Measurements from ENCODE around the gene PRDX5. TPM values are rescaled to one million over a fixed set of nuclear protein-coding genes. Genes with fewer than 3 reads are reported as not detected.
"Not testable (repeated sequence)": the region's sequence is repeated elsewhere in the genome, so short reads cannot be mapped to it uniquely, and the experiment has no call there.

PRDX5 gene
- total RNA-seq, 3 donors from 2014 or later = 78.3 to 96.8 (median 81.0) TPM

DNA sequence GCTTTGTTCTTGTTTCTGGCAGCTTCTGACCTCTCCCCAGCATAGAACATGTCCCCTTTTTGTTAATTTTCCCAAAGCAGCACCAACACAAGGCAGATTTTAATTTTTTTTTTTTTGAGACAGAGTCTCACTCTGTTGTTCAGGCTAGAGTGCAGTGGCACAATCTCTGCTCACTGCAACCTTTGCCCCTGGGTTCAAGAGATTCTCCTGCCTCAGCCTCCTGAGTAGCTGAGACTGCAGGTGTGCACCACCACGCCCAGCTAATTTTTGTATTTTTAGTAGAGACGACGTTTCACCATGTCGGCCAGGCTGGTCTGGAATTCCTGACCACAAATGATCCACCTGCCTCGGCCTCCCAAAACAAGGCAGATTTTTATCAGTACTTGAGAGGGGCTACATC is 10.1 kb upstream of the PRDX5 start:
- not testable (repeated sequence) for H3K9me3 Mint-ChIP-seq

DNA sequence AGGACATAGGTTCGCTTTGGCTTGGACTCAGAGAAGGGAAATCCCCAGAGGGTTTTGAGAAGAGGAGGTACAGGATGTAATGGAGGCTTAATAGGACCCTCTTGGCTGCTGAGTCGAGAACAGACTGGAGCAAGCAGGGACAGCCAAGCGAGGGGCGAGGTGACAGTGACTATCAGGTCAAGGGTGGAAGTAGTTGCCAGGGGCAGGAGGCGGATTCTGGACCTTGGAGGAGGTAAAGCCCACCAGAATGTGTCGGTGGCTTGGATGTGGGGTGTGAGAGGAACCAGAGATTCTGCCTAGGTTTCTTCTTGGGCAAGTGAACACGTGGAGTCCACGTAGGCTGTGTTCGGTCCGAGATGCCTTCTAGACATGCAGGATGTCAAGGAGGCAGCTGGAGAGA is 5.0 kb upstream of the PRDX5 start:
- H3K36me3 Mint-ChIP-seq (ENCODE audit: insufficient read depth) = peaks cover 8% of the 10 kb centered on the region
- ATAC-seq (no peak), DNase-seq (no peak)
- H3K27me3 Mint-ChIP-seq (ENCODE audit: low read depth) = no peaks in the 10 kb centered on the region
- peaks cover 20% of the 10 kb centered on the region for H3K4me1 Mint-ChIP-seq (ENCODE audit: low read depth)
- H3K9me3 Mint-ChIP-seq = no peaks in the 10 kb centered on the region
- no peak overlapping the region for H3K4me3 Mint-ChIP-seq

More for the DNA sequence above, 10.1 kb upstream of the PRDX5 start:
- not testable (repeated sequence) for H3K27me3 Mint-ChIP-seq (ENCODE audit: low read depth); DNase-seq; H3K36me3 Mint-ChIP-seq (ENCODE audit: insufficient read depth); ATAC-seq
- peak overlapping the region; percentile 61 for H3K4me3 Mint-ChIP-seq
- H3K4me1 Mint-ChIP-seq (ENCODE audit: low read depth) = peaks cover 30% of the 10 kb centered on the region

DNA sequence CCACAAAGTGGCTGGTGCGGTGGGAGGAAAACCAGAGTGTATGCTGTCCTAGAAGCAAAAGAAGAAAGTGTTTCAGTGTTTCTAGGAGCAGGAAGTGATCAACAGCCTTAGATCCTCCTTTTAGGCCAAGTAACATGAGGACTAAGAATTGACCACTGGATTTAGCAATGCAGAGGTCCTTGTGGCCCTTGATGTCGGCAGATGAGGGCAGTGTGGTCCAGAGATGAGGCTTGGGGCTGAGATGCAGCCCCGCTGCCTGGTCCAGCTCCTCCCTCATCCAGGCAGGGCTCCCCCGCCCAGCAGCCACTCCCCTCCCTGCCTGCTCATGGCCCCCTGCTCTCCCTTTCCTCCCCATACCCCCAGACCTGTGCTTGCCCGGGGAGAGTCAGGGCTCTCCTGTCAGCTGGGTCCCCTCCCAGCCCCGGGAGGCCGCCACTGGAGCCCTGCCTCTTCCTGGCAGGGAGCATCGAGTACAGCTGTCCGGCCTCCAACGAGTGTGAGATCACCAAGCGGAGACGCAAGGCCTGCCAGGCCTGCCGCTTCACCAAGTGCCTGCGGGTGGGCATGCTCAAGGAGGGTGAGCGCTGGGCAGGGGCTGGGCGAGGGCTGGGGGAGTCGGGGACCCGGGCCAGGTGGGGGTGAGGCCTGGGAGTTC is 4.3 kb upstream of the PRDX5 start:
- peaks cover 22% of the 10 kb centered on the region for H3K4me1 Mint-ChIP-seq (ENCODE audit: low read depth)
- H3K27me3 Mint-ChIP-seq (ENCODE audit: low read depth) = no peaks in the 10 kb centered on the region
- H3K9me3 Mint-ChIP-seq = no peaks in the 10 kb centered on the region
- ATAC-seq (no peak), DNase-seq (no peak)
- H3K36me3 Mint-ChIP-seq (ENCODE audit: insufficient read depth) = peaks cover 8% of the 10 kb centered on the region
- no peak overlapping the region for H3K4me3 Mint-ChIP-seq

DNA sequence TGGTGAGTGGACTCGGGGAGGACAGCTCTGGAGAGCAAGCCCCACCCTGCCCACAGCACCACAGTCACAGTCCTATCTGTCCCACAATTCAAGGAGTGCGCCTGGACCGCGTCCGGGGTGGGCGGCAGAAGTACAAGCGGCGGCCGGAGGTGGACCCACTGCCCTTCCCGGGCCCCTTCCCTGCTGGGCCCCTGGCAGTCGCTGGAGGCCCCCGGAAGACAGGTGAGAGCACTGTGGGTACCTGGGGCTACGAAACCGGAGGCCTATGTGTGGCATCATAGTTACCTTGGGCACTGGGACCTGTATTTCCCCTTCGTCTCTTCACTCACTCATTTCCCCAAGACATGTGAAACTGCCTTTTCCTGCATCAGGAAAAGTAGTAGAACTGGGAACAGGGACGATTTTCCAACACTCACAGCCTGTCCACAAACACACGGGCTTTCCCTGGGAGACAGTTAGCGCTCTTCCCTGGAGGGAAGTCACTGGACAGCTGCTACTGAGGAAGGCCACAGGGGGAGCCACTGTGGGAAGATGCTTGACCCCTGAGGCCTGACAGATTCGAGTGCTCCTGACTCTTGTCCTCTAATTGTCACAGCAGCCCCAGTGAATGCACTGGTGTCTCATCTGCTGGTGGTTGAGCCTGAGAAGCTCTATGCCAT is 3.6 kb upstream of the PRDX5 start:
- Mint-ChIP-seq H3K4me1 (ENCODE audit: low read depth) (peaks cover 27% of the 10 kb centered on the region), H3K36me3 (ENCODE audit: insufficient read depth) (peaks cover 8% of the 10 kb centered on the region), H3K4me3 (no peak overlapping the region), H3K9me3 (no peaks in the 10 kb centered on the region), H3K27me3 (ENCODE audit: low read depth) (no peaks in the 10 kb centered on the region)
- no peak for ATAC-seq
- no peak for DNase-seq

DNA sequence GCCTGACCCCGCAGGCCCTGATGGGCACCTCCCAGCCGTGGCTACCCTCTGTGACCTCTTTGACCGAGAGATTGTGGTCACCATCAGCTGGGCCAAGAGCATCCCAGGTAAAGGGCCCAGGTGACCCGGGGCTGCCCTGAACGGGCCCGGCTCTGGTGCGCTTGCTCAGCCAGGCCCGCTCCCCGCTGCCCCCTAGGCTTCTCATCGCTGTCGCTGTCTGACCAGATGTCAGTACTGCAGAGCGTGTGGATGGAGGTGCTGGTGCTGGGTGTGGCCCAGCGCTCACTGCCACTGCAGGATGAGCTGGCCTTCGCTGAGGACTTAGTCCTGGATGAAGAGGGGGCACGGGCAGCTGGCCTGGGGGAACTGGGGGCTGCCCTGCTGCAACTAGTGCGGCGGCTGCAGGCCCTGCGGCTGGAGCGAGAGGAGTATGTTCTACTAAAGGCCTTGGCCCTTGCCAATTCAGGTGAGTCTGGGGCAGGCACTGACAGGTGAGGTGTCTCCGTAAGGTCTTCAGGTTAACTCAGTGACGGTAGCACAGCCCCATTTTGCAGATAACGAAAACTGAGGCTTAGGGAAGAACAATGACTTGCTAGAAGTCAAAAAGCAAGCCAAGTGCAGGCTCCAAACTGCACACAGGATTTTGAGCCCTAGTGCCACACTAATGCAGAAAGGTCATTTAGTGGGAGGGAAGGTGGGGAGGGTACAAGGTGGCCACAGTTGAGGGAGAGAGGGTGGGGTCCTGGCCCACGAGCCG is 2.9 kb upstream of the PRDX5 start:
- Mint-ChIP-seq H3K9me3 (no peaks in the 10 kb centered on the region), H3K4me1 (ENCODE audit: low read depth) (peaks cover 30% of the 10 kb centered on the region), H3K27me3 (ENCODE audit: low read depth) (no peaks in the 10 kb centered on the region), H3K4me3 (peak overlapping the region; percentile 37), H3K36me3 (ENCODE audit: insufficient read depth) (peaks cover 8% of the 10 kb centered on the region)
- DNase-seq = no peak
- ATAC-seq = no peak

DNA sequence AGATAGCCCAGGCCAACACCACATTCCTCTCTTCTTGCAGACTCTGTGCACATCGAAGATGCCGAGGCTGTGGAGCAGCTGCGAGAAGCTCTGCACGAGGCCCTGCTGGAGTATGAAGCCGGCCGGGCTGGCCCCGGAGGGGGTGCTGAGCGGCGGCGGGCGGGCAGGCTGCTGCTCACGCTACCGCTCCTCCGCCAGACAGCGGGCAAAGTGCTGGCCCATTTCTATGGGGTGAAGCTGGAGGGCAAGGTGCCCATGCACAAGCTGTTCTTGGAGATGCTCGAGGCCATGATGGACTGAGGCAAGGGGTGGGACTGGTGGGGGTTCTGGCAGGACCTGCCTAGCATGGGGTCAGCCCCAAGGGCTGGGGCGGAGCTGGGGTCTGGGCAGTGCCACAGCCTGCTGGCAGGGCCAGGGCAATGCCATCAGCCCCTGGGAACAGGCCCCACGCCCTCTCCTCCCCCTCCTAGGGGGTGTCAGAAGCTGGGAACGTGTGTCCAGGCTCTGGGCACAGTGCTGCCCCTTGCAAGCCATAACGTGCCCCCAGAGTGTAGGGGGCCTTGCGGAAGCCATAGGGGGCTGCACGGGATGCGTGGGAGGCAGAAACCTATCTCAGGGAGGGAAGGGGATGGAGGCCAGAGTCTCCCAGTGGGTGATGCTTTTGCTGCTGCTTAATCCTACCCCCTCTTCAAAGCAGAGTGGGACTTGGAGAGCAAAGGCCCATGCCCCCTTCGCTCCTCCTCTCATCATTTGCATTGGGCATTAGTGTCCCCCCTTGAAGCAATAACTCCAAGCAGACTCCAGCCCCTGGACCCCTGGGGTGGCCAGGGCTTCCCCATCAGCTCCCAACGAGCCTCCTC is 2.0 kb upstream of the PRDX5 start:
- not testable (repeated sequence) for H3K27me3 Mint-ChIP-seq (ENCODE audit: low read depth); H3K9me3 Mint-ChIP-seq; ATAC-seq; DNase-seq
- Mint-ChIP-seq H3K4me3 (peak overlapping the region; percentile 94), H3K36me3 (ENCODE audit: insufficient read depth) (peaks cover 11% of the 10 kb centered on the region), H3K4me1 (ENCODE audit: low read depth) (peaks cover 27% of the 10 kb centered on the region)

DNA sequence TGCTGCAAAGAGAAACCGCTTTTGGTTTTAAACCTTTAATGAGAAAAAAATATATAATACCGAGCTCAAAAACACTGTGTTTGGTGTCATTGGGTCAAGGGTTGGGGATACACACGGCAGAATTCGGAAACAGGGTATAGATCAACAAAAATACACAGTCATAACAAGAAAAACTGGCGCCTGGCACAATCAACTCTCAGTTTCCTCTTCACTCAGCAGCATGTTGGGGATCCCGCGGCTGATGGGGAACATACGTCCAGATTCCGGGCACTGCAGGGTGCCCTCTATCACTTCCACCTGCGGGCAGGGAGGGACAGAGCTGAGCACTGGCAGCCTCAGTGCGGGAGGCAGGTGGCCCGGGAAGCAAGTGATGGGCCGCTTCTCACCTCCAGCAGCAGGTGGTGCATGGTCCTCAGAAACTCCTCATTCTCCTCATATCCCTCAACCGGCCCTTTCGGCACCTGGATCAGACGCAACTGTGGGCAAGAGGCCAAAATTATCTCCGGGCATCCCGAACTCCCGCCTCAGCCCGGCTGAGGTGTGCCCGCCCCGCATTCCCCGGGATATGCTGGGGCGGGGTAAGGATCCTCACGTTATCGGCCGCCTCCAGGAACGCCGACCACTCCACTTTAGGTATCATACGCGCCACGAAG is 1.1 kb upstream of the PRDX5 start:
- Mint-ChIP-seq H3K9me3 (no peaks in the 10 kb centered on the region), H3K36me3 (ENCODE audit: insufficient read depth) (peaks cover 16% of the 10 kb centered on the region), H3K27me3 (ENCODE audit: low read depth) (no peaks in the 10 kb centered on the region), H3K4me1 (ENCODE audit: low read depth) (peaks cover 25% of the 10 kb centered on the region), H3K4me3 (peak overlapping the region; percentile 94)
- no peak for DNase-seq
- peak; percentile 3 for ATAC-seq

DNA sequence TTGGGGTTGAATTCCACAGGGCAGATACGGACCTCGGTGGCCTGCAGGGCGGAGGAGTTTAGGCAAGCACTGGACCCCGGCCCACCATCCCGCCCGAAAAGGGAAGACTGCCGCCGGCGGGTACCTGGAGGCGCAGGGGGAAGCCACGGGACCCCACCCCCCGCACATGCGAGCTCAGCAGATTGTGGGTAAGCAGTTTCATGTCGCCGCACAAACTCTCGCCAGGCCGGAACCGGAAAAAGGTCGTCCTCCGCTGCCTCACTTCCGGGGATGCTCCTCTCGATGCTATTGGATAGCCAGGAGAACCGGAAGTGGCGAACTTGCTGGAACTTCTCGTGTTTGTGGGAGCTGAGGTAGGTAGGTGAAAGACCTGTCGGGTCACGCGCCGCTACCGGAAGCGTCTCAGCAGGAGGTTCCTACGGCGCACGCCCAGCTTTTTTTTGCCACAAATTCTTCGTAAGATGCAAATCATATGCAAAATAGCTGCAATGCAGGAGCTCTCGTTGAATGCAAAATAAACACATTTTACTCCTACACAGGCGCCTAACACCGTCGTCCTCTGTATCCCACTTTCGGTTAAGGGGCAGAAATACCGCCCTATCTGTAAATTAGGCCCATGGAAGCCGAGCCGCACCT is 478 bp upstream of the PRDX5 start, which contains the start of gene TRMT112:
TSS of gene TRMT112 (minus strand) at position 235 of the 636 bp plus-strand sequence. CDS start at position 202, 33 bp downstream.
- peak within 1 kb of the TSS; percentile 94 for H3K4me3 Mint-ChIP-seq
- DNase-seq = peak; percentile 89
- peaks cover 17% of the 10 kb centered on the region for H3K36me3 Mint-ChIP-seq (ENCODE audit: insufficient read depth)
- no peaks in the 10 kb centered on the region for H3K27me3 Mint-ChIP-seq (ENCODE audit: low read depth)
- peak; percentile 83 for ATAC-seq
- peaks cover 24% of the 10 kb centered on the region for H3K4me1 Mint-ChIP-seq (ENCODE audit: low read depth)
- no peaks in the 10 kb centered on the region for H3K9me3 Mint-ChIP-seq

DNA sequence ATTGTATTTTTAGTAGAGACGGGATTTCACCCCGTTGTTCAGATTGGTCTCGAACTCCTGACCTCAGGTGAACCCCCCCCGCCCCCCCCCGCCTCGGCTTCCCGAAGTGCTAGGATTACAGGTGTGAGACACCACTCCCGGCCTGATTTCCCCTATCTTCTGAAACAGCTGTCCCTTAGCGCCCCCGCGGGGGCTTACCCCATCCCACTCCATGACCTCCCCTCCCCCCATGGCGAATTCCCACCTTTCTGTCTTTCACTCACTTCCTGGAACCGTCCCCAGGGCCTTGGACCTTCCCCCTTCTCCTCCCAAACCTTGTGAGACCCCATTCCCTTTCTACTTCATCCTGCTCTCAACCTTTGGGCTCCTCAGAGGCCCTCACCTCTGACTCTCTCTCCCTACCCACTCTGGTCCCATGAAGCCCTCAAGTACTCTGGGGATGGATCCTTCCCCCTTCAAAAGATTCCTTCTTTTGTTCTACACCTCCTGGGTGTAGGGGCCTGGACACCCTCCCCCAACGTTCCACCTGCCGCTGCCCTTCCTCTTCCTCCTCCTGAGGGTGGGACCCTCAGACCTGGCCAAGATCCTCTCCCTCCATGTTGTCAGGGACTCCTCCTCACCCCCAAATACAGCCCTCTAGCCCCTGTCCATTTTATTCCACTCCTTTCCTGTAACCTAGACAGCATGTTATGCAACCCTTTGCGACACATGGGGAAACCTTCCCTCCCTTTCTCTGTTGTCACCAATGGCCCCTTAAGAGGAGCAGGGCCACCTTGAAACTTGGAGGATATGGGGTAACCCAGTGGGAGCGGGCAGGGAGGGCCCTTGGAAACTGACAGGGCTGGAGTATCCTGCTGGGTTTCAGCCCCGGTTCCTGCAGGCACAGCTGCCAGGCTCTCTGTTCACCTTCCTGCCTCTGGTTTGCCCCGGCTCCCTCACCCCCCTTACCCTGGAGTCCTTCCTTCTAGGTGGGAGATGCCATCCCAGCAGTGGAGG is 1.1 kb downstream of the PRDX5 start:
- peaks cover 17% of the 10 kb centered on the region for H3K36me3 Mint-ChIP-seq (ENCODE audit: insufficient read depth)
- ATAC-seq = no peak
- H3K9me3 Mint-ChIP-seq = no peaks in the 10 kb centered on the region
- H3K27me3 Mint-ChIP-seq (ENCODE audit: low read depth) = no peaks in the 10 kb centered on the region
- peaks cover 19% of the 10 kb centered on the region for H3K4me1 Mint-ChIP-seq (ENCODE audit: low read depth)
- no peak for DNase-seq
- H3K4me3 Mint-ChIP-seq = peak overlapping the region; percentile 94

DNA sequence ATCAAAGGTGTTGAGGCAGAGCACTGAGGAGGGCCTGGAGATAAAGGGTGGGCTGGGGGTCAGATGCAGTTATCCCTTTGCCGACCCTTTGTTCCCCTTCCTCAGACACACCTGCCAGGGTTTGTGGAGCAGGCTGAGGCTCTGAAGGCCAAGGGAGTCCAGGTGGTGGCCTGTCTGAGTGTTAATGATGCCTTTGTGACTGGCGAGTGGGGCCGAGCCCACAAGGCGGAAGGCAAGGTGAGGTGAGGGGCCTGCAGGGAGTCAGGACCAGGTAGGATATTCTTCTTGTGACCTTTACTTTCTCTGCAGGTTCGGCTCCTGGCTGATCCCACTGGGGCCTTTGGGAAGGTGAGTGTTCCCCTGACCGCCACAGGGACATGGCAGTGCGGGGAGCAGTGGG is 2.6 kb downstream of the PRDX5 start:
- H3K27me3 Mint-ChIP-seq (ENCODE audit: low read depth) = no peaks in the 10 kb centered on the region
- no peak for ATAC-seq
- peaks cover 14% of the 10 kb centered on the region for H3K36me3 Mint-ChIP-seq (ENCODE audit: insufficient read depth)
- no peak overlapping the region for H3K4me3 Mint-ChIP-seq
- H3K9me3 Mint-ChIP-seq = no peaks in the 10 kb centered on the region
- H3K4me1 Mint-ChIP-seq (ENCODE audit: low read depth) = peaks cover 19% of the 10 kb centered on the region
- DNase-seq = no peak

DNA sequence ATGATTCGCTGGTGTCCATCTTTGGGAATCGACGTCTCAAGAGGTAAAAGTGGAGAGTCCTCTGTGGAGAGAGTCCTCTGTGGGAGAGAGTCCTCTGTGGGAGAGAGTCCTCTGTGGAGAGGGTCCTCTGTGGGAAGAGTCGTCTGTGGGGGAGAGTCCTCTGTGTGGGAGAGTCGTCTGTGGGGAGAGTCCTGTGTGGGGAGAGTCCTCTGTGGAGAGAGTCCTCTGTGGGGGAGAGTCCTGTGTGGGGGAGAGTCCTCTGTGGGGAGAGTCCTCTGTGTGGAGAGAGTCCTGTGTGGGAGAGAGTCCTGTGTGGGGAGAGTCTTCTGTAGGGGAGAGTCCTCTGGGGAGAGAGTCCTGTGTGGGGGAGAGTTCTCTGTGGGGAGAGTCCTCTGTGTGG is 3.1 kb downstream of the PRDX5 start:
- Mint-ChIP-seq H3K4me3 (no peak overlapping the region), H3K4me1 (ENCODE audit: low read depth) (peaks cover 19% of the 10 kb centered on the region), H3K27me3 (ENCODE audit: low read depth) (no peaks in the 10 kb centered on the region), H3K9me3 (no peaks in the 10 kb centered on the region), H3K36me3 (ENCODE audit: insufficient read depth) (peaks cover 14% of the 10 kb centered on the region)
- DNase-seq (no peak), ATAC-seq (no peak)

DNA sequence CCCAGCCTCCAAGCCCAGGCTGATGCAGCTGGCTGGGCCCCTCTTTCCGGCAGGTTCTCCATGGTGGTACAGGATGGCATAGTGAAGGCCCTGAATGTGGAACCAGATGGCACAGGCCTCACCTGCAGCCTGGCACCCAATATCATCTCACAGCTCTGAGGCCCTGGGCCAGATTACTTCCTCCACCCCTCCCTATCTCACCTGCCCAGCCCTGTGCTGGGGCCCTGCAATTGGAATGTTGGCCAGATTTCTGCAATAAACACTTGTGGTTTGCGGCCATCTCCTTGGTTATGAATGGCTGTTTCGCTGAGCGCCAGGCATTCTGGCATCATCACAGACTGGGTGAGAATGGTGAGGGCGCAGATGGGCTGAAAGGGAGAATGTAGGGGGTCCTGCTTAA is 3.6 kb downstream of the PRDX5 start:
- no peaks in the 10 kb centered on the region for H3K27me3 Mint-ChIP-seq (ENCODE audit: low read depth)
- H3K9me3 Mint-ChIP-seq = no peaks in the 10 kb centered on the region
- H3K4me3 Mint-ChIP-seq = no peak overlapping the region
- ATAC-seq (no peak), DNase-seq (no peak)
- H3K36me3 Mint-ChIP-seq (ENCODE audit: insufficient read depth) = peaks cover 13% of the 10 kb centered on the region
- H3K4me1 Mint-ChIP-seq (ENCODE audit: low read depth) = peaks cover 15% of the 10 kb centered on the region
